GM19043 (cell line): ENCODE results near the gene CORO1C.
"Not testable (repeated sequence)": the region's sequence is repeated elsewhere in the genome, so short reads cannot be mapped to it uniquely, and the experiment has no call there.

ENCODE experiments used
- ATAC-seq: cut with Tn5 transposase; IDR thresholded peaks from one replicate; pipeline ENCODE4 v1.9.1; 2021; ENCODE audit warnings: low read depth; ENCODE audit not compliant: unreplicated experiment

Gene CORO1C

GRCh38 chr12:108679106-108679681, 52.1 kb downstream of the CORO1C start:
- no peak for ATAC-seq

GRCh38 chr12:108678104-108678730, 53.1 kb downstream of the CORO1C start:
- no peak for ATAC-seq

- no peak for ATAC-seq
Observed at GRCh38 chr12:108677381-108677780, 53.9 kb downstream of the CORO1C start.

- ATAC-seq, result no peak
Observed at GRCh38 chr12:108676707-108677106, 54.6 kb downstream of the CORO1C start.

GRCh38 chr12:108675792-108676191, 55.5 kb downstream of the CORO1C start:
- ATAC-seq, result no peak

- ATAC-seq, result no peak
Observed at GRCh38 chr12:108672054-108672453, 59.3 kb downstream of the CORO1C start.

GRCh38 chr12:108671110-108671509, 60.2 kb downstream of the CORO1C start:
- no peak for ATAC-seq

GRCh38 chr12:108670066-108670631, 61.2 kb downstream of the CORO1C start:
- no peak for ATAC-seq

GRCh38 chr12:108668542-108668941, 62.8 kb downstream of the CORO1C start:
- no peak for ATAC-seq

GRCh38 chr12:108668063-108668462, 63.3 kb downstream of the CORO1C start:
- no peak for ATAC-seq

GRCh38 chr12:108667349-108667748, 64.0 kb downstream of the CORO1C start:
- ATAC-seq, result no peak

GRCh38 chr12:108666401-108666881, 64.9 kb downstream of the CORO1C start:
- ATAC-seq, result no peak

GRCh38 chr12:108665608-108666202, 65.6 kb downstream of the CORO1C start:
- ATAC-seq, result no peak

GRCh38 chr12:108664338-108665258, 66.7 kb downstream of the CORO1C start:
- ATAC-seq, result peak; percentile 69

- no peak for ATAC-seq
Observed at GRCh38 chr12:108663324-108664015, 67.8 kb downstream of the CORO1C start.

- not testable (repeated sequence) for ATAC-seq
Observed at GRCh38 chr12:108658115-108658514, 73.2 kb downstream of the CORO1C start.

- ATAC-seq, result no peak
Observed at GRCh38 chr12:108657130-108657745, 74.1 kb downstream of the CORO1C start.

- not testable (repeated sequence) for ATAC-seq
Observed at GRCh38 chr12:108656247-108656646, 75.1 kb downstream of the CORO1C start.

- not testable (repeated sequence) for ATAC-seq
Observed at GRCh38 chr12:108655812-108656175, 75.5 kb downstream of the CORO1C start.

- ATAC-seq, result not testable (repeated sequence)
Observed at GRCh38 chr12:108654622-108655021, 76.7 kb downstream of the CORO1C start.
